Liver (tissue), 5 donors: ENCODE measurements around the gene ORAI3. TPM values are rescaled to one million over a fixed set of nuclear protein-coding genes. Genes with fewer than 3 reads are reported as not detected.

Experiments
- polyA plus RNA-seq, 2 donors: library from polyadenylated mRNA; stranded (reverse) in 1 of 2; unstranded in 1 of 2; fragments of 200-250 nt in 1 of 2; fragments of >200 nt in 1 of 2; fragmentation: Nextera tagmentation in 1 of 2; extraction: Ambion mirVana in 1 of 2; gene quantifications; one replicate each; pipeline versions ENCODE4 v1.2.1 to v1.2.3, GENCODE V29; 2013 to 2015
- small RNA-seq: library from RNA; depleted of rRNA; stranded (forward); fragments of <200 nt; gene quantifications from one replicate; pipeline ENCODE3, GENCODE V24; 2014
- total RNA-seq, 2 donors: library from RNA; depleted of rRNA; stranded (reverse); fragments of >200 nt; gene quantifications; one replicate each; pipeline ENCODE4 v1.2.3, GENCODE V29; 2014
- donor health status: healthy.
- donor health status: healthy.
- donor health status: healthy.

The ORAI3 gene
- total and polyA plus RNA-seq, 4 donors, result 26.6 to 39.1 (median 31.4) TPM

Small RNA genes lying within 50 kb of the gene (small RNA-seq; reads per million reads assigned to genes)
- gene AC135048.1, result not detected

Other genes starting within 250 kb of the ORAI3 start
- gene SRCAP, start 249.9 kb upstream of the ORAI3 start, total RNA-seq, result 10 to 100 TPM; 26.8 to 27.7 TPM
- 1 to 10 TPM; 7.6 to 8.7 TPM for gene SRCAP, start 249.9 kb upstream of the ORAI3 start, polyA plus RNA-seq
- 10 to 100 TPM in 1 of 2 donors, 1 to 10 TPM in 1; 9.2 to 16.3 TPM for gene PHKG2, start 200.6 kb upstream of the ORAI3 start, total RNA-seq
- 10 to 100 TPM; 19.5 to 21.2 TPM for gene PHKG2, start 200.6 kb upstream of the ORAI3 start, polyA plus RNA-seq
- 1 to 10 TPM in 1 of 2 donors, under 1 TPM in 1; 0.33 to 2.7 TPM for gene CFAP119, start 187.0 kb upstream of the ORAI3 start, total RNA-seq
- gene CFAP119, start 187.0 kb upstream of the ORAI3 start, polyA plus RNA-seq, result 1 to 10 TPM in 1 of 2 donors, under 1 TPM in 1; 0.82 to 1.6 TPM
- 10 to 100 TPM; 41.0 to 55.4 TPM for gene RNF40, start 186.7 kb upstream of the ORAI3 start, total RNA-seq
- gene RNF40, start 186.7 kb upstream of the ORAI3 start, polyA plus RNA-seq, result 10 to 100 TPM; 25.9 to 27.1 TPM
- gene ZNF629, start 161.9 kb upstream of the ORAI3 start, total RNA-seq, result 1 to 10 TPM; 3.3 to 4.2 TPM
- gene ZNF629, start 161.9 kb upstream of the ORAI3 start, polyA plus RNA-seq, result 1 to 10 TPM in 1 of 2 donors, under 1 TPM in 1; 0.86 to 3.5 TPM
- 1 to 10 TPM; 3.4 to 6.1 TPM for gene BCL7C, start 55.0 kb upstream of the ORAI3 start, total RNA-seq
- gene BCL7C, start 55.0 kb upstream of the ORAI3 start, polyA plus RNA-seq, result 1 to 10 TPM; 4.9 to 7.1 TPM
- under 1 TPM in 1 of 2 donors, not detected in 1; 0.75 TPM for gene CTF1, start 52.5 kb upstream of the ORAI3 start, total RNA-seq
- gene CTF1, start 52.5 kb upstream of the ORAI3 start, polyA plus RNA-seq, result under 1 TPM; 0.19 to 0.35 TPM
- 1 to 10 TPM; 3.0 to 4.8 TPM for gene FBXL19, start 25.5 kb upstream of the ORAI3 start, total RNA-seq
- gene FBXL19, start 25.5 kb upstream of the ORAI3 start, polyA plus RNA-seq, result 1 to 10 TPM in 1 of 2 donors, under 1 TPM in 1; 0.31 to 2.4 TPM
- 1 to 10 TPM; 3.6 to 3.8 TPM for gene SETD1A, start 8.7 kb downstream of the ORAI3 start, total RNA-seq
- 1 to 10 TPM; 2.7 to 4.9 TPM for gene SETD1A, start 8.7 kb downstream of the ORAI3 start, polyA plus RNA-seq
- 10 to 100 TPM; 23.9 to 84.8 TPM for gene HSD3B7, start 36.1 kb downstream of the ORAI3 start, total RNA-seq
- gene HSD3B7, start 36.1 kb downstream of the ORAI3 start, polyA plus RNA-seq, result 10 to 100 TPM; 74.0 to 93.9 TPM
- gene STX1B, start 61.6 kb downstream of the ORAI3 start, total RNA-seq, result 1 to 10 TPM in 1 of 2 donors, under 1 TPM in 1; 0.09 to 1.2 TPM
- under 1 TPM; 0.19 to 0.82 TPM for gene STX1B, start 61.6 kb downstream of the ORAI3 start, polyA plus RNA-seq
- gene STX4, start 84.5 kb downstream of the ORAI3 start, total RNA-seq, result 10 to 100 TPM; 11.4 to 19.8 TPM
- 10 to 100 TPM; 14.9 to 22.1 TPM for gene STX4, start 84.5 kb downstream of the ORAI3 start, polyA plus RNA-seq
- gene ZNF668, start 125.2 kb downstream of the ORAI3 start, total RNA-seq, result 1 to 10 TPM; 4.4 to 4.8 TPM
- 1 to 10 TPM in 1 of 2 donors, under 1 TPM in 1; 0.92 to 3.3 TPM for gene ZNF668, start 125.2 kb downstream of the ORAI3 start, polyA plus RNA-seq
- gene ZNF646, start 125.4 kb downstream of the ORAI3 start, total RNA-seq, result 1 to 10 TPM; 5.4 to 9.6 TPM
- gene ZNF646, start 125.4 kb downstream of the ORAI3 start, polyA plus RNA-seq, result 1 to 10 TPM in 1 of 2 donors, under 1 TPM in 1; 0.89 to 2.7 TPM
- gene PRSS53, start 139.9 kb downstream of the ORAI3 start, total RNA-seq, result 10 to 100 TPM in 1 of 2 donors, under 1 TPM in 1; 0.51 to 14.5 TPM
- 1 to 10 TPM; 1.6 to 4.4 TPM for gene PRSS53, start 139.9 kb downstream of the ORAI3 start, polyA plus RNA-seq
- 100 to 1,000 TPM in 1 of 2 donors, 10 to 100 TPM in 1; 29.9 to 166 TPM for gene VKORC1, start 145.7 kb downstream of the ORAI3 start, total RNA-seq
- gene VKORC1, start 145.7 kb downstream of the ORAI3 start, polyA plus RNA-seq, result 100 to 1,000 TPM; 360 to 519 TPM
- 10 to 100 TPM; 10.0 to 29.5 TPM for gene BCKDK, start 159.3 kb downstream of the ORAI3 start, total RNA-seq
- 10 to 100 TPM; 40.2 to 41.6 TPM for gene BCKDK, start 159.3 kb downstream of the ORAI3 start, polyA plus RNA-seq
- 10 to 100 TPM; 20.9 to 37.4 TPM for gene KAT8, start 168.6 kb downstream of the ORAI3 start, total RNA-seq
- gene KAT8, start 168.6 kb downstream of the ORAI3 start, polyA plus RNA-seq, result 10 to 100 TPM; 15.9 to 18.3 TPM
- 1 to 10 TPM; 1.1 to 8.3 TPM for gene PRSS8, start 186.7 kb downstream of the ORAI3 start, total RNA-seq
- gene PRSS8, start 186.7 kb downstream of the ORAI3 start, polyA plus RNA-seq, result 10 to 100 TPM in 1 of 2 donors, 1 to 10 TPM in 1; 8.5 to 50.1 TPM
- under 1 TPM; 0.09 to 0.50 TPM for gene PRSS36, start 201.0 kb downstream of the ORAI3 start, total RNA-seq
- gene PRSS36, start 201.0 kb downstream of the ORAI3 start, polyA plus RNA-seq, result 1 to 10 TPM in 1 of 2 donors, under 1 TPM in 1; 0.74 to 2.1 TPM
- 10 to 100 TPM; 36.4 to 51.5 TPM for gene FUS, start 231.1 kb downstream of the ORAI3 start, total RNA-seq
- 10 to 100 TPM in 1 of 2 donors, 1 to 10 TPM in 1; 7.5 to 42.3 TPM for gene FUS, start 231.1 kb downstream of the ORAI3 start, polyA plus RNA-seq